HepG2 (cell line): ENCODE data around the gene TSACC. TPM values are rescaled to one million over a fixed set of nuclear protein-coding genes. Genes with fewer than 3 reads are reported as not detected.
A peak's percentile ranks its signal among the peaks of the same experiment; 100 is the strongest.

Source experiments
- ATF7-NPFF ChIP-seq: sonication (generic); formaldehyde crosslinking; IDR thresholded peaks from 2 replicates; pipeline ENCODE4 v1.8.1; 2023; ENCODE audit warnings: mild to moderate bottlenecking, low read depth, missing genetic modification reagents, moderate library complexity
- CEBPG ChIP-seq: IDR thresholded peaks from 2 replicates; pipeline ENCODE4 v1.6.1; 2016
- CENPBD1 ChIP-seq: sonication (generic); formaldehyde crosslinking; IDR thresholded peaks from 2 replicates; pipeline ENCODE4 v1.8.0; 2022; ENCODE audit warnings: missing genetic modification reagents, low read depth, mild to moderate bottlenecking, borderline replicate concordance
- CHD2 ChIP-seq: IDR thresholded peaks from 2 replicates; pipeline ENCODE4 v1.6.1; 2011; ENCODE audit warnings: low read depth, low read length, improper control_type of control experiment
- DBP ChIP-seq: sonication (generic); formaldehyde crosslinking; IDR thresholded peaks from 2 replicates; pipeline ENCODE4 v1.4.0; 2020; ENCODE audit warnings: missing genetic modification reagents; ENCODE audit errors: not compliant biosample characterization
- EHMT2 ChIP-seq: fragments of 200-600 bp; sonication (generic); IDR thresholded peaks from 2 replicates; pipeline ENCODE4 v1.7.0; 2017; ENCODE audit warnings: antibody characterized with exemption, low read depth, low read length, borderline replicate concordance
- GABPA ChIP-seq, 2 experiments: IDR thresholded peaks; 2 replicates each; pipeline ENCODE4 v1.6.1; 2011 to 2016; ENCODE audit warnings: low read depth in 2 of 2, low read length in 1 of 2, missing biosample characterization in 1 of 2, missing genetic modification characterization in 1 of 2
- GFI1 ChIP-seq: sonication (generic); formaldehyde crosslinking; IDR thresholded peaks from 2 replicates; pipeline ENCODE4 v1.5.0; 2020; ENCODE audit warnings: missing genetic modification reagents, mild to moderate bottlenecking, borderline replicate concordance
- HDAC6 ChIP-seq: fragments of 200-600 bp; sonication (generic); IDR thresholded peaks from 2 replicates; pipeline ENCODE4 v1.7.0; 2017; ENCODE audit warnings: mild to moderate bottlenecking, antibody characterized with exemption, low read length, low read depth
- JUNB ChIP-seq: sonication (generic); formaldehyde crosslinking; IDR thresholded peaks from 2 replicates; pipeline ENCODE4 v1.8.0; 2022; ENCODE audit warnings: missing genetic modification reagents, mild to moderate bottlenecking, borderline replicate concordance
- KLF12 ChIP-seq: sonication (generic); formaldehyde crosslinking; IDR thresholded peaks from 2 replicates; pipeline ENCODE4 v1.4.0; 2020; ENCODE audit warnings: missing genetic modification reagents, borderline replicate concordance
- KMT2B ChIP-seq: IDR thresholded peaks from 2 replicates; pipeline ENCODE4 v1.6.1; 2016; ENCODE audit warnings: missing genetic modification reagents, missing compliant biosample characterization
- MXI1 ChIP-seq: IDR thresholded peaks from 3 replicates; pipeline ENCODE4 v1.6.1; 2012; ENCODE audit warnings: low read depth, low read length, inconsistent platforms, borderline replicate concordance
- NR2C2 ChIP-seq: sonication (generic); formaldehyde crosslinking; IDR thresholded peaks from 2 replicates; pipeline ENCODE4 v1.4.0; 2020; ENCODE audit warnings: missing genetic modification reagents, mild to moderate bottlenecking, moderate library complexity, borderline replicate concordance
- PHB2 ChIP-seq: fragments of 450-650 bp; IDR thresholded peaks from 2 replicates; pipeline ENCODE4 v1.6.1; 2018; ENCODE audit not compliant: partially characterized antibody
- RFXANK ChIP-seq: IDR thresholded peaks from 2 replicates; pipeline ENCODE4 v1.6.1; 2016
- SMC3 ChIP-seq: IDR thresholded peaks from 2 replicates; pipeline ENCODE4 v1.6.1; 2011; ENCODE audit warnings: low read length, improper control_type of control experiment
- SPEN ChIP-seq: sonication (generic); formaldehyde crosslinking; IDR thresholded peaks from 2 replicates; pipeline ENCODE4 v1.5.1; 2020; ENCODE audit warnings: low read depth, mild to moderate bottlenecking, missing genetic modification reagents
- SRY ChIP-seq: sonication (generic); formaldehyde crosslinking; IDR thresholded peaks from 2 replicates; pipeline ENCODE4 v1.8.0; 2022; ENCODE audit warnings: mild to moderate bottlenecking, missing genetic modification reagents
- TIGD3 ChIP-seq: sonication (generic); formaldehyde crosslinking; IDR thresholded peaks from 2 replicates; pipeline ENCODE4 v1.5.1; 2020; ENCODE audit warnings: mild to moderate bottlenecking, missing genetic modification reagents, borderline replicate concordance
- ZBTB2 ChIP-seq: sonication (generic); formaldehyde crosslinking; IDR thresholded peaks from 2 replicates; pipeline ENCODE4 v1.8.0; 2022; ENCODE audit warnings: low read depth, missing genetic modification reagents
- ZC3H13 ChIP-seq: sonication (generic); formaldehyde crosslinking; IDR thresholded peaks from 2 replicates; pipeline ENCODE4 v1.8.1; 2023; ENCODE audit warnings: mild to moderate bottlenecking, missing genetic modification reagents, moderate library complexity
- ZNF20 ChIP-seq: sonication (generic); formaldehyde crosslinking; IDR thresholded peaks from 2 replicates; pipeline ENCODE4 v1.4.0; 2020; ENCODE audit warnings: mild to moderate bottlenecking, moderate library complexity, missing genetic modification reagents
- ZNF333 ChIP-seq: sonication (generic); formaldehyde crosslinking; IDR thresholded peaks from 2 replicates; pipeline ENCODE4 v1.4.0; 2020; ENCODE audit warnings: mild to moderate bottlenecking, missing genetic modification reagents, borderline replicate concordance
- ZNF354B ChIP-seq: sonication (generic); formaldehyde crosslinking; IDR thresholded peaks from 2 replicates; pipeline ENCODE4 v1.8.0; 2022; ENCODE audit warnings: mild to moderate bottlenecking, missing genetic modification reagents
- ZNF605 ChIP-seq: sonication (generic); formaldehyde crosslinking; IDR thresholded peaks from 2 replicates; pipeline ENCODE4 v1.8.0; 2022; ENCODE audit warnings: mild to moderate bottlenecking, missing genetic modification reagents
- ZNF879 ChIP-seq: sonication (generic); formaldehyde crosslinking; IDR thresholded peaks from 2 replicates; pipeline ENCODE4 v1.8.1; 2023; ENCODE audit warnings: missing genetic modification reagents
- polyA plus RNA-seq, 8 experiments: library from polyadenylated mRNA; depleted of rRNA in 3 of 8; stranded (reverse) in 7 of 8; unstranded in 1 of 8; fragments of >200 nt; fragmentation: Illumina TruSeq in 4 of 8; extraction: Trizol in 4 of 8; gene quantifications; 2 replicates each; pipeline versions ENCODE4 v1.2.1 to v1.2.3, GENCODE V29; 2011 to 2016; ENCODE audit warnings: low read depth in 4 of 8, missing spikeins in 1 of 8, mixed read lengths in 1 of 8; ENCODE audit not compliant: insufficient read depth in 1 of 8
- total RNA-seq, 5 experiments: library from RNA; depleted of rRNA; stranded (reverse); fragments of >200 nt; fragmentation: Illumina TruSeq; extraction: Trizol; gene quantifications; 2 replicates each; pipeline ENCODE4 v1.2.3, GENCODE V29; 2016; ENCODE audit warnings: low read depth in 1 of 5

The TSACC gene
- total and polyA plus RNA-seq, 2 of the 13 experiments (the other 11 are each of a cell fraction or from before 2014, with no cell fraction given): 1.5 to 2.6 TPM

- TF ChIP-seq NR2C2 (CRISPR knock-in tag) (peak; percentile 62), CEBPG (CRISPR knock-in tag) (no peak; the same call in 1 of the 2 replicates), ZNF354B (CRISPR knock-in tag) (no peak), KMT2B (no peak), DBP (CRISPR knock-in tag) (no peak), PHB2 (no peak), CHD2 (peak; percentile 29), ZC3H13 (CRISPR knock-in tag) (peak; percentile 84), JUNB (no peak), ZNF605 (CRISPR knock-in tag) (peak; percentile 78; the same call in 1 of the 2 replicates), ZNF879 (no peak), CENPBD1 (CRISPR knock-in tag) (no peak), ZBTB2 (peak; percentile 44; the same call in 1 of the 2 replicates), SRY (CRISPR knock-in tag) (peak; percentile 75), ZNF333 (CRISPR knock-in tag) (no peak), ZNF20 (CRISPR knock-in tag) (no peak), SMC3 (no peak), TIGD3 (CRISPR knock-in tag) (no peak), GABPA (IDR thresholded peaks at IDR 0.05; ENCODE audit: low read depth, low read length) (no peak), GABPA (CRISPR knock-in tag; IDR thresholded peaks at IDR 0.05; ENCODE audit: low read depth) (no peak; the same call in 1 of the 2 replicates), ATF7-NPFF (CRISPR knock-in tag) (peak; percentile 44; the same call in 1 of the 2 replicates), MXI1 (peak; percentile 82; the same call in 1 of the 3 replicates), EHMT2 (no peak), RFXANK (no peak), HDAC6 (no peak), GFI1 (CRISPR knock-in tag) (peak; percentile 12; the same call in 1 of the 2 replicates), KLF12 (CRISPR knock-in tag) (peak; percentile 66; the same call in 1 of the 2 replicates), SPEN (CRISPR knock-in tag) (peak; percentile 88; the same call in 1 of the 2 replicates)
These were observed 46.9 kb upstream of the TSACC start (continued) for GRCh38 chr1:156291226-156292061.
